Liver (tissue), 9 donors: ENCODE data around the gene PATL1. TPM values are rescaled to one million over a fixed set of nuclear protein-coding genes. Genes with fewer than 3 reads are reported as not detected.

Source experiments
- DNase-seq: peaks from one replicate; pipeline ENCODE4 v3.0.0-alpha.2; 2017; ENCODE audit warnings: low spot score
- H3K27ac ChIP-seq, 2 donors: one replicate each; pipeline ENCODE4 v1.7.0; 2013; ENCODE audit warnings: inconsistent platforms in 2 of 2, low read length in 2 of 2, control low read depth in 1 of 2, low read depth in 1 of 2, mild to moderate bottlenecking in 1 of 2
- H3K27me3 ChIP-seq, 4 donors: one replicate each; pipeline versions ENCODE4 v1.6.1 to v1.7.0; 2013; ENCODE audit warnings: low read length in 3 of 4, inconsistent platforms in 1 of 4, mild to moderate bottlenecking in 1 of 4, moderate library complexity in 1 of 4; ENCODE audit not compliant: control insufficient read depth in 4 of 4, insufficient read depth in 4 of 4
- H3K36me3 ChIP-seq, 4 donors: one replicate each; pipeline versions ENCODE4 v1.6.1 to v1.7.0; 2013; ENCODE audit warnings: low read length in 3 of 4, mild to moderate bottlenecking in 3 of 4, low read depth in 1 of 4, moderate library complexity in 1 of 4; ENCODE audit not compliant: control insufficient read depth in 4 of 4, insufficient read depth in 3 of 4
- H3K4me1 ChIP-seq, 4 donors: one replicate each; pipeline versions ENCODE4 v1.6.1 to v1.7.0; 2013; ENCODE audit warnings: low read length in 3 of 4, mild to moderate bottlenecking in 3 of 4, moderate library complexity in 1 of 4; ENCODE audit not compliant: control insufficient read depth in 4 of 4, insufficient read depth in 4 of 4
- H3K4me3 ChIP-seq, 3 donors: one replicate each; pipeline versions ENCODE4 v1.6.1 to v1.7.0; 2013; ENCODE audit warnings: low read length in 3 of 3, control low read depth in 1 of 3, low read depth in 1 of 3, mild to moderate bottlenecking in 1 of 3
- H3K9ac ChIP-seq, 2 donors: one replicate each; pipeline ENCODE4 v1.7.0; 2013; ENCODE audit warnings: low read length in 2 of 2, mild to moderate bottlenecking in 2 of 2, moderate library complexity in 2 of 2, control low read depth in 1 of 2, low read depth in 1 of 2
- H3K9me3 ChIP-seq, 4 donors: one replicate each; pipeline versions ENCODE4 v1.6.1 to v1.7.0; 2013; ENCODE audit warnings: low read length in 3 of 4; ENCODE audit not compliant: control insufficient read depth in 4 of 4
- ATF3 ChIP-seq: IDR thresholded peaks from 2 replicates; pipeline ENCODE4 v1.6.1; 2016; ENCODE audit warnings: antibody characterized with exemption
- CTCF ChIP-seq: fragments of 150-350 bp; IDR thresholded peaks from 2 replicates; pipeline ENCODE4 v1.5.1; 2017; ENCODE audit warnings: improper control_type of control experiment, low read depth, low read length; ENCODE audit not compliant: missing input control
- EGR1 ChIP-seq, 2 donors: IDR thresholded peaks; 2 replicates each; pipeline ENCODE4 v1.6.1; 2016 to 2018; ENCODE audit warnings: antibody characterized with exemption in 2 of 2, low read depth in 2 of 2
- FOXA1 ChIP-seq: IDR thresholded peaks from 2 replicates; pipeline ENCODE4 v1.6.1; 2016; ENCODE audit warnings: antibody characterized with exemption
- FOXA2 ChIP-seq: IDR thresholded peaks from 2 replicates; pipeline ENCODE4 v1.6.1; 2016; ENCODE audit warnings: antibody characterized with exemption
- GABPA ChIP-seq, 2 donors: IDR thresholded peaks in 1 of 2; conservative IDR thresholded peaks in 1 of 2; 2 replicates each; pipeline ENCODE4 v1.6.1; 2016; ENCODE audit warnings: antibody characterized with exemption in 2 of 2, mild to moderate bottlenecking in 1 of 2, moderate library complexity in 1 of 2
- HNF4A ChIP-seq, 2 donors: conservative IDR thresholded peaks; 2 replicates each; pipeline ENCODE4 v1.6.1; 2016; ENCODE audit warnings: antibody characterized with exemption in 2 of 2, mild to moderate bottlenecking in 2 of 2
- HNF4G ChIP-seq: IDR thresholded peaks from 2 replicates; pipeline ENCODE4 v1.6.1; 2016; ENCODE audit warnings: antibody characterized with exemption
- JUND ChIP-seq, 2 donors: IDR thresholded peaks; 2 replicates each; pipeline ENCODE4 v1.6.1; 2016; ENCODE audit warnings: antibody characterized with exemption in 2 of 2
- MAX ChIP-seq: IDR thresholded peaks from 2 replicates; pipeline ENCODE4 v1.6.1; 2016; ENCODE audit warnings: antibody characterized with exemption
- NR2F2 ChIP-seq: IDR thresholded peaks from 2 replicates; pipeline ENCODE4 v1.6.1; 2016; ENCODE audit warnings: antibody characterized with exemption
- REST ChIP-seq: IDR thresholded peaks from 2 replicates; pipeline ENCODE4 v1.6.1; 2016; ENCODE audit warnings: antibody characterized with exemption, mild to moderate bottlenecking
- SP1 ChIP-seq: IDR thresholded peaks from 2 replicates; pipeline ENCODE4 v1.6.1; 2018; ENCODE audit warnings: antibody characterized with exemption, mild to moderate bottlenecking
- TAF1 ChIP-seq: conservative IDR thresholded peaks from 2 replicates; pipeline ENCODE4 v1.6.1; 2016; ENCODE audit warnings: antibody characterized with exemption, mild to moderate bottlenecking
- YY1 ChIP-seq: IDR thresholded peaks from 2 replicates; pipeline ENCODE4 v1.6.1; 2016; ENCODE audit warnings: antibody characterized with exemption, mild to moderate bottlenecking
- ZBTB33 ChIP-seq: IDR thresholded peaks from 2 replicates; pipeline ENCODE4 v1.6.1; 2016; ENCODE audit warnings: antibody characterized with exemption
- WGBS: extraction: QIAGEN DNeasy Blood & Tissue Kit; methylation state at CpG from one replicate; pipeline ENCODE4 v1.1.7; 2013; 5-methylcytosine and 5-hydroxymethylcytosine counted together
- polyA plus RNA-seq, 2 donors: library from polyadenylated mRNA; stranded (reverse) in 1 of 2; unstranded in 1 of 2; fragments of 200-250 nt in 1 of 2; fragments of >200 nt in 1 of 2; fragmentation: Nextera tagmentation in 1 of 2; extraction: Ambion mirVana in 1 of 2; gene quantifications; one replicate each; pipeline versions ENCODE4 v1.2.1 to v1.2.3, GENCODE V29; 2013 to 2015
- total RNA-seq, 2 donors: library from RNA; depleted of rRNA; stranded (reverse); fragments of >200 nt; gene quantifications; one replicate each; pipeline ENCODE4 v1.2.3, GENCODE V29; 2014
- donor health status: healthy.
- donor health status: healthy.
- donor health status: healthy.
- donor health status: healthy.
- donor health status: healthy.

Gene PATL1
- total and polyA plus RNA-seq, 4 donors, result 4.9 to 14.7 (median 12.4) TPM

GRCh38 chr11:59679347-59679746 is 10.5 kb upstream of the PATL1 start:
- Histone ChIP-seq H3K4me1 (peaks cover 5 to 21% (median 9%) of the 10 kb centered on the region in 4 donors), H3K27me3 (no peaks in the 10 kb centered on the region), H3K9me3 (no peaks in the 10 kb centered on the region), H3K9ac (no peak overlapping the region), H3K27ac (no peak overlapping the region), H3K4me3 (no peak overlapping the region), H3K36me3 (no peaks in the 10 kb centered on the region)
- TF ChIP-seq GABPA (IDR thresholded peaks at IDR 0.05 in 1 of 2, conservative IDR thresholded peaks at IDR 0.05 in 1 of 2), result no peak
- no peak for TF ChIP-seq REST
- no peak for DNase-seq

- DNase-seq, result no peak
- Histone ChIP-seq H3K4me3 (no peak overlapping the region), H3K27ac (no peak overlapping the region), H3K4me1 (peaks cover 6 to 25% (median 12%) of the 10 kb centered on the region in 4 donors), H3K36me3 (no peaks in the 10 kb centered on the region), H3K27me3 (no peaks in the 10 kb centered on the region), H3K9me3 (no peaks in the 10 kb centered on the region), H3K9ac (no peak overlapping the region)
- TF ChIP-seq FOXA2, result no peak
- 94% methylated on average over 3 of the region's 3 CpGs for WGBS
These were observed 10.0 kb upstream of the PATL1 start for GRCh38 chr11:59678813-59679165.

- WGBS, result 85% methylated on average over 2 of the region's 2 CpGs
These were observed 9.4 kb upstream of the PATL1 start for GRCh38 chr11:59678118-59678812.

More at GRCh38 chr11:59678118-59678812, 9.4 kb upstream of the PATL1 start:
- no peaks in the 10 kb centered on the region for H3K27me3 ChIP-seq
- H3K9me3 ChIP-seq, result no peaks in the 10 kb centered on the region
- TF ChIP-seq SP1, result no peak
- TF ChIP-seq JUND (IDR thresholded peaks at IDR 0.05), result no peak
- TF ChIP-seq MAX, result no peak
- no peak for TF ChIP-seq TAF1
- TF ChIP-seq YY1, result no peak
- TF ChIP-seq FOXA1, result no peak
- no peak for TF ChIP-seq CTCF
- no peak for TF ChIP-seq NR2F2
- TF ChIP-seq FOXA2, result no peak
- no peak for TF ChIP-seq GABPA (IDR thresholded peaks at IDR 0.05 in 1 of 2, conservative IDR thresholded peaks at IDR 0.05 in 1 of 2)
- TF ChIP-seq REST, result no peak
- no peak for TF ChIP-seq ATF3
- TF ChIP-seq HNF4A (conservative IDR thresholded peaks at IDR 0.05), result no peak
- TF ChIP-seq EGR1 (IDR thresholded peaks at IDR 0.05; ENCODE audit: low read depth in 2 of 2), result no peak
- no peak for TF ChIP-seq HNF4G
- TF ChIP-seq ZBTB33, result no peak
- H3K4me3 ChIP-seq, result no peak overlapping the region
- peaks cover 6 to 31% (median 17%) of the 10 kb centered on the region in 4 donors for H3K4me1 ChIP-seq
- H3K27ac ChIP-seq, result no peak overlapping the region
- no peak for DNase-seq
- H3K9ac ChIP-seq, result no peak overlapping the region
- no peaks in the 10 kb centered on the region for H3K36me3 ChIP-seq
